NCI-H460 (cell line): Measurements from ENCODE around the gene EPB41L4A. TPM values are rescaled to one million over a fixed set of nuclear protein-coding genes. Genes with fewer than 3 reads are reported as not detected.
A peak's percentile ranks its signal among the peaks of the same experiment; 100 is the strongest.
"Not testable (repeated sequence)": the region's sequence is repeated elsewhere in the genome, so short reads cannot be mapped to it uniquely, and the experiment has no call there.

ENCODE experiments used
- DNase-seq: peaks from one replicate; pipeline ENCODE4 v3.0.0-alpha.2; 2016; ENCODE audit warnings: low read depth; ENCODE audit errors: extremely low read depth
- polyA plus RNA-seq: library from polyadenylated mRNA; depleted of rRNA; stranded (reverse); fragments of >200 nt; gene quantifications from 2 replicates; pipeline ENCODE4 v1.2.3, GENCODE V29; 2014; cell fraction: nucleus; rRNA removed
- total RNA-seq: library from RNA; depleted of rRNA; stranded (reverse); fragments of >200 nt; shearing (Covaris generic); gene quantifications from 2 replicates; pipeline ENCODE4 v1.2.3, GENCODE V29; 2014; rRNA removed

Gene EPB41L4A
- total RNA-seq = 0.10 TPM in 1 of 2 replicates, not detected in the other
- polyA plus RNA-seq = 0.24 TPM in 1 of 2 replicates, not detected in the other

- no peak for DNase-seq
Measured at GRCh38 chr5:112419164-112419985, at the start of gene EPB41L4A. EPB41L4A (minus strand) TSS chr5:112419277; CDS start chr5:112419039, 238 bp downstream.

- no peak for DNase-seq
Measured at GRCh38 chr5:112467485-112467884, 48.4 kb upstream of the EPB41L4A start.

- DNase-seq = not testable (repeated sequence)
Measured at GRCh38 chr5:112466261-112466660, 47.2 kb upstream of the EPB41L4A start.

GRCh38 chr5:112447187-112447760 lies 28.2 kb upstream of the EPB41L4A start:
- not testable (repeated sequence) for DNase-seq

GRCh38 chr5:112445626-112446350 lies 26.7 kb upstream of the EPB41L4A start:
- DNase-seq = no peak

GRCh38 chr5:112443932-112444331 lies 24.9 kb upstream of the EPB41L4A start:
- DNase-seq = not testable (repeated sequence)

GRCh38 chr5:112440031-112440430 lies 21.0 kb upstream of the EPB41L4A start:
- DNase-seq = no peak

- DNase-seq = no peak
Measured at GRCh38 chr5:112436144-112436543, 17.1 kb upstream of the EPB41L4A start.

- DNase-seq = no peak
Measured at GRCh38 chr5:112434641-112435040, 15.6 kb upstream of the EPB41L4A start.

- DNase-seq = not testable (repeated sequence)
Measured at GRCh38 chr5:112426202-112426601, 7.1 kb upstream of the EPB41L4A start.

- DNase-seq = peak; percentile 59
Measured at GRCh38 chr5:112419986-112420864, 1.1 kb upstream of the EPB41L4A start.

- no peak for DNase-seq
Measured at GRCh38 chr5:112418659-112419163, 366 bp downstream of the EPB41L4A start.

GRCh38 chr5:112417931-112418658 lies 982 bp downstream of the EPB41L4A start:
- DNase-seq = no peak

- no peak for DNase-seq
Measured at GRCh38 chr5:112415552-112415951, 3.5 kb downstream of the EPB41L4A start.

- no peak for DNase-seq
Measured at GRCh38 chr5:112413611-112414010, 5.5 kb downstream of the EPB41L4A start.

GRCh38 chr5:112412346-112412745 lies 6.7 kb downstream of the EPB41L4A start:
- no peak for DNase-seq

- DNase-seq = no peak
Measured at GRCh38 chr5:112411903-112412302, 7.2 kb downstream of the EPB41L4A start.

GRCh38 chr5:112407666-112408065 lies 11.4 kb downstream of the EPB41L4A start:
- DNase-seq = no peak

- DNase-seq = no peak
Measured at GRCh38 chr5:112407240-112407639, 11.8 kb downstream of the EPB41L4A start.
